Activated CD4-positive, alpha-beta T cell treated with anti-CD3 and anti-CD28 coated beads, Interleukin-2, amount 50 U/mL, for 1 hour (primary cell): ENCODE results near the gene DIPK1C.

Experiments used
- DNase-seq: peaks from one replicate; pipeline ENCODE4 v3.0.0-alpha.2; 2020

DIPK1C gene

GRCh38 chr18:74480149-74480651 lies 23.1 kb upstream of the DIPK1C start:
- no peak for DNase-seq

DNA sequence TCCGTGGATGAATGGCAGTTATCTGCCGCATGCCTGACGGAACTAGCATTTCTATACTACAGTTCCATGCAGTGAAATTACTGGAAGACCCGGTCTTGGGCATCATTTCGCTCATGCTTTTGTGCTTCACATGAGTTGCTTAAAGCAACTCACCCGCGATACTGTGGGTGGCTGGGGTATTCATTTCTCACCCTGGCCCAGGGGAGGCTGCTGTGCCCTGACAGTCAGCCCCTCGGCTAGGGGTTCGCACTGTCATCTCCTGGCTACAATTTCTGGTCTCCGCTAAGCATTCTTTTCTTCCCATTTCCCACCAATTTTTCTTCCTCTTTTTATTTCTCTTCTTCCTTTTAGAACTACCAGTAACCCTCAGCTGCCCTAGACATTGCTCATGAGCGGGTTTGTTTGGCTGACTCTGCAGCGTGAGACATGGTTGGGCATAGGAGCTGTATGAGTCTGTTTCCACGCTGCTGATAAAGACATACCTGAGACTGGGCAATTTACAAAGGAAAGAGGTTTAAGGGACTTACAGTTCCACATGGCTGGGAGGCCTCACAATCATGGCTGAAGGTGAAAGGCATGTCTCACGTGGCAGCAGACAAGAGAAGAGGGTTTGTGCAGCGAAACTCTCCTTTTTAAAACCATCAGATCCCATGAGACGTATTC lies 22.5 kb upstream of the DIPK1C start:
- no peak for DNase-seq

DNA sequence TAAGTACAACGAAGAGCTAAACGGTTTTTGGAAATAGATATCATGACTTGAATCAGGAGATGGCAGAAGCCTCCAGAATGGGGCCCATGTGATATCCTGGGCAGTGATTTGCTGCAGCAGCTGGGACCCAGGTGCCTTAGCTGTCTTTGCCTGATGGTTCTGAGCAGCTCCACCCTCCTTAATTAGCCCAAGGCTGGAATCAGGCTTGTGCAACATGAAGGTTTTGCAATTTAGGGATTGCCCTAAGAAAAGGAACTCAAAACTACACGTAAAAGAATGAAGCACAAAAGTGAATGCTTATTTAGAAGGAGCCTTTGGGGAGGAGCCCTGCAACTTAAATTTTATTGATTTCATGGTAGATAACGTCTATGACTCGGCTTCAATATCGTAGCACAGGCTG lies 21.8 kb upstream of the DIPK1C start:
- DNase-seq, result no peak

DNA sequence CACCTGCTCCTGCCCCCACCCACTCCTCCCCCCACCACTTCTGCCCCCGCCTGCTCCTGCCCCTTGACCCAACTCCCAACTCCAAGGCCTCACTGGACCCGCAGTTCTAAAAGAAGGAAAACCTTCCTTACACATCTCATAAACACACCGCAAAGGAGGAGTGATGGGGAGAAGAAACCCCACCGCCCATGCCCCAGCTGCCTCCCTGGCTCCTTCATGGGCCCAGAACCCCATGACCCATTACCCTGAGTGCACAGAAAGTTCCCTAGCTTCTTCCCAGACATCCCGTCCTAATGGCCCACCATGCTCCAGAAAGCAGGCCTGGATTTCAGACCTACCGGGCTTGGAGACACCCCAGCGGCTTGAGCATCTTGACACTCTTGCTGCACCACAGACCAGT lies 21.2 kb upstream of the DIPK1C start:
- DNase-seq, result no peak

- DNase-seq, result no peak
Observed at GRCh38 chr18:74477771-74478170, 20.7 kb upstream of the DIPK1C start.

GRCh38 chr18:74476140-74476539 lies 19.0 kb upstream of the DIPK1C start:
- DNase-seq, result no peak

GRCh38 chr18:74473976-74474640 lies 17.0 kb upstream of the DIPK1C start:
- DNase-seq, result no peak

- DNase-seq, result no peak
Observed at GRCh38 chr18:74472312-74472711, 15.2 kb upstream of the DIPK1C start.

- DNase-seq, result no peak
Observed at GRCh38 chr18:74468547-74469061, 11.5 kb upstream of the DIPK1C start.

DNA sequence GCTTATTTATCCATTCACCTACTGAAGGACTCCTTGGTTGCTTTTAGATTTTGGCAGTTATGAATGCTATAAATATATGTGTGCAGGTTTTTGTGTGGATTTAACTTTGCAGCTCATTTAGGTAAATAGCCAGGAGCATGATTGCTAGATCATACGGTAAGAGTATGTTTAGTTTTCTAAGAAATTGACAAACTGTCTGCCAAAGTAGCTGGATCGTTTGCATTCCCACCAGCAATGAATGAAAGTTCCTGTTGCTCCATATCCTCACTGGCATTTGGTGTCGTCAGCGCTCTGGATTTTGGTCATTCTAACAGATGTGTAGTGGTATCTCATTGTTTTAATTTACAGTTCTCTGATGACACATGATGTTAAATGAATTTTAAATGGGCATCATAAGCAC lies 8.7 kb upstream of the DIPK1C start:
- no peak for DNase-seq

DNA sequence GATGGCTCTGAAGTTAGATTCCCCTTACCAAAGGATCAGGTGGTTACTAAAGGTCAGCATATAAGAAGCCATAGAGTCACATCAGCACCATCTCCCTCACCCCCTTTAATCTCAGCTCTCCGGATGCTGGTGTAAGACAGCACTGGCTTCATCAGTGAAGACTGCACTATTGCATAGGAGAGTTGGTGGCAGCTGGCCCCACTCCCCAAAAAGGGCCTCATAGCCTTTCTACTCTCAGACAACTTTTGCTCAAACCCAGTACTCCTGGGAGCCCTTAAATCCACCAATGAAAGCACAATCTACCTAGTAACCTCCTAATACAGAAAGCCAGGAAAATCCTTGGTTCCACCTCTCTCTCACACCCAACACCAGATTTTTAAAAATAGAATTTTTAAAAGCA lies 6.9 kb upstream of the DIPK1C start:
- DNase-seq, result no peak

- DNase-seq, result no peak
Observed at GRCh38 chr18:74463254-74463653, 6.1 kb upstream of the DIPK1C start.

DNA sequence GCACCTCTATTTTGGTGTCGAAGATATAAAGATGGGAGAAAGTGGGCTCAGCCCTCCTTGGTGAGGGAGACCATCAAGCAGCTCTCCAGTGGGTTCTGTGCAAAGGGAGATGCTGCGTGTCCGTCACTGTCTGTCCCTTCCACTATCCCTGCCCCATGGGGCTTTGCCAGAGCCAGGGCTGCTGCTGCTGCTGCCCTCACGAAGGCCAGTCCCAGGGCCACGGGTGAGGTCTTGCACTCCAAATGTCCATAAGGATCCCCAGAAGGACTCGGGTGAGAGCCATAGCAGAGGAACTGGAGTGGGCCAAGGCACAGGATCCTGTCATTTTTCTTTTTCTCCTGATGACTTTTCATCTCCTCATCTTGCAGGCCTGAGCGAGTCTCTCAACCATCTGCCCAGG lies 3.7 kb upstream of the DIPK1C start:
- DNase-seq, result no peak

GRCh38 chr18:74459889-74460288 lies 2.8 kb upstream of the DIPK1C start:
- no peak for DNase-seq

GRCh38 chr18:74457725-74458421 lies 765 bp upstream of the DIPK1C start:
- DNase-seq, result no peak

- DNase-seq, result no peak
Observed at GRCh38 chr18:74456349-74457042, 612 bp downstream of the DIPK1C start.

DNA sequence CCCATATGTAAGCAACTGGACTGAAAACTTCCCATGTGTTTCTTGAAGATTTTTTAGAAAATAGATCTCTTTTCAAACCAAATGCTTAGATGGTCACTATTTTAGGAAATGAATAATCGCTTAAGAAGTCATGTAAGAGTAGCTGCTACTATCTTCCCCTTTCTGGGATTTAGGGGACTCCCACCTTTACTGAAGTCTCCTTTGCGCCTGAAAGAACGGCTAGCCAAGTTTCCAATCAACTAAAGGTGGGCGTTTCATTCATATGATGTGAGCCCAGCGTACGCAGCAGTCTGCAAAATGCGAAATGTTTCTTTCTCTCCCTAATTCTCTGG lies 1.1 kb downstream of the DIPK1C start:
- DNase-seq, result no peak

DNA sequence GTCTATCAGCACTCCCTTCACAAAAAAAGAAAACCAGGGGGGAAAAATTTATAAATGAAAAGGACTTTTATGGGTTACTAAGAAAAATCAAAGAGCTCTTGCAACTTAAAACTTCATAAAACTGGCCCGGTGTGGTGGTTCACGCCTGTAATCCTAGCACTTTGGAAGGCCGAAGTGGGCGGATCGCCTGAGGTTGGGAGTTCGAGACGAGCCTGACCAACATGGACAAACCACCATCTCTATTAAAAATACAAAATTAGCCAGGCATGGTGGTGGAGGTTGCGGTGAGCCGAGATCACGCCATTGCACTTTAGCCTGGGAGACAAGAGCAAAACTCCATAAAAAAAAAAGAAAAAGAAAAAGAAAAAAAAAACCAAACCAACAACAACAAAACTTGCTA lies 1.7 kb downstream of the DIPK1C start:
- DNase-seq, result no peak

DNA sequence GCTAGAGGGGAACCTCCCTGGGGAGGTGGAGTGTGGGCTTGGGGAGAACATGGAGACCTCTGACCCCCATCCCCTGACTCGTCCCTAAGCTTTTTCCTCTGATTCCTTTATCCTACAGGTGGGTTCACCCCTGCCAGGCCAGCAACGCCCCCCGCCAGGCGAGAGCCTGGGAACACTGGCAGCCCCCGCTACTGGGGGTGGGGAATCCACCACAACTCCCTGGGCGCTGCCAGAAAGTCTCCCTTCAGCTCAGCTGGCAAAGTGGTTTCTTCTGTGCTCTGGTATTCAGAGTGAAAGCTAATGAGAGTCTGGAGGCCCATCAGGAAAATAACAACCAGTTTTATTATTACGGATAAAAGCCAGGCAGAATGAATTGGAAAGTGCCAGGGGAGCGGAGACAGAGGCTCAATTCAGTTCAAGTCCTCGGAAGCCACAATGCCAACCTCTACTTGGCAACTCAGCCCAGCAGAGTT lies 2.8 kb downstream of the DIPK1C start:
- no peak for DNase-seq

DNA sequence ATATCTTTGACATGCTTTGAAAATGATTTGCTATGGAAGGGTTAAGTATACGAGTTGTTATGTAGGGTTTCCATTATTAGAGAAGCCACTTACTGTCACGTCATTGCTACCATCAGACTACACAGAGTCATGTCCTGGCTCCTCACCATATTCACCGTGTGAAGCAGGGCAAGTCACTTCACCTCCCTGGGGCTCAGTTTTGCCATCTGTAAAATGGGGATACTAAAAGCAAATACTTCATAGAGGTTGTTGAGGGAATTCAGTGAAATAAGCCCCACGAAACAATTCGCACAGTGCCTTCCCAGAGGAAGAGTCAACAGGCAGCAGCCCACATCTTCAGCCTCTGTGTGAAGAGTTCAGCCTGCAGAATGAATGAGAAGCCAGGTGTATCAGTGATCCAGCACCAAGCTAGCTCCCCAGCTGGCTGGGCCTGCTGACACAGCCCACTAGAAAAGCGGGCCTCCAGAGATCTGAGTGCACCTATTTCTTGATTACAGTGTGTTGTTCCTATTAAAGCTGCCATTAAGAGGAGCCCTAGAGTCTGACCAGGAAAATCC lies 3.4 kb downstream of the DIPK1C start:
- DNase-seq, result no peak

GRCh38 chr18:74453016-74453566 lies 4.0 kb downstream of the DIPK1C start:
- DNase-seq, result no peak

- no peak for DNase-seq
Observed at GRCh38 chr18:74451148-74451547, 6.0 kb downstream of the DIPK1C start.

- no peak for DNase-seq
Observed at GRCh38 chr18:74450626-74451025, 6.5 kb downstream of the DIPK1C start.
